ENCODE results near the gene ANO6. TPM values are rescaled to one million over a fixed set of nuclear protein-coding genes. Genes with fewer than 3 reads are reported as not detected.

Gene ANO6
- total RNA-seq, 1 donor from 2014 or later, result 69.9 TPM

DNA sequence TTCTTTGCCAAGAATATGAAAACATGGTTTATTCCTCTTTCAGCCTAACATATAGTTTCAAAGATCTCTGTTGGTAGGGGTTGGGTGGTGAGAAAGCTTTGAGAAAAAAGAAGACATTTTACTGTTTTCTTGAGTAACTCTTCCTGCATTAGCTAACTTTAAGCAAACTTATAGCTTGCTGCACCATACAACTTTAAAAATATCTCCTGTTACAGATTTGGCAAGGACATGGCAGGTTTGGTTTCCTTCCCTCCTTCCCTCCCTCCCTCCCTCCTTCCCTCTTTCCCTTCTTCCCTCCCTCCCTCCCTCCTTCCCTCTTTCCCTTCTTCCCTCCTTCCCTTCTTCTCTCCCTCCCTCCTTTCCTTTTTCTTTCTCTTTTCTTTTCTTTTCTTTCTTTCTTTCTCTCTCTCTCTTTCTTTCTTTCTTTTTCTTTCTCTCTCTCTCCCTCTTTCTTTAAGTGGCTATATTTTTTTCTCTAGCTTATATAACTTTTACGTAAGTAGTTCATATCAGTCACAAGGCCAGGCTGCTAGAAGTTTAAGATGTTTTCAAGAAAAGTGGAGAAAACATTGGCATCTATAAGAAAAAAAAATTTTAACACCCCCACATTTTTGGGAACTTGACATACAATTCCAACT is 26.0 kb upstream of the ANO6 start:
- Histone ChIP-seq H3K27me3 (ENCODE audit: control insufficient read depth, insufficient read depth, low read length) (no peaks in the 10 kb centered on the region), H3K4me3 (ENCODE audit: low read depth, low read length) (no peak overlapping the region), H3K36me3 (ENCODE audit: control insufficient read depth, insufficient read depth, low read length) (no peaks in the 10 kb centered on the region)
- no peak for DNase-seq (ENCODE audit: low read depth)
- TF ChIP-seq, protein P1, sequence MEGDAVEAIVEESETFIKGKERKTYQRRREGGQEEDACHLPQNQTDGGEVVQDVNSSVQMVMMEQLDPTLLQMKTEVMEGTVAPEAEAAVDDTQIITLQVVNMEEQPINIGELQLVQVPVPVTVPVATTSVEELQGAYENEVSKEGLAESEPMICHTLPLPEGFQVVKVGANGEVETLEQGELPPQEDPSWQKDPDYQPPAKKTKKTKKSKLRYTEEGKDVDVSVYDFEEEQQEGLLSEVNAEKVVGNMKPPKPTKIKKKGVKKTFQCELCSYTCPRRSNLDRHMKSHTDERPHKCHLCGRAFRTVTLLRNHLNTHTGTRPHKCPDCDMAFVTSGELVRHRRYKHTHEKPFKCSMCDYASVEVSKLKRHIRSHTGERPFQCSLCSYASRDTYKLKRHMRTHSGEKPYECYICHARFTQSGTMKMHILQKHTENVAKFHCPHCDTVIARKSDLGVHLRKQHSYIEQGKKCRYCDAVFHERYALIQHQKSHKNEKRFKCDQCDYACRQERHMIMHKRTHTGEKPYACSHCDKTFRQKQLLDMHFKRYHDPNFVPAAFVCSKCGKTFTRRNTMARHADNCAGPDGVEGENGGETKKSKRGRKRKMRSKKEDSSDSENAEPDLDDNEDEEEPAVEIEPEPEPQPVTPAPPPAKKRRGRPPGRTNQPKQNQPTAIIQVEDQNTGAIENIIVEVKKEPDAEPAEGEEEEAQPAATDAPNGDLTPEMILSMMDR (IDR thresholded peaks at IDR 0.05; ENCODE audit: insufficient read depth, low read length, poor library complexity, severe bottlenecking), result no peak

DNA sequence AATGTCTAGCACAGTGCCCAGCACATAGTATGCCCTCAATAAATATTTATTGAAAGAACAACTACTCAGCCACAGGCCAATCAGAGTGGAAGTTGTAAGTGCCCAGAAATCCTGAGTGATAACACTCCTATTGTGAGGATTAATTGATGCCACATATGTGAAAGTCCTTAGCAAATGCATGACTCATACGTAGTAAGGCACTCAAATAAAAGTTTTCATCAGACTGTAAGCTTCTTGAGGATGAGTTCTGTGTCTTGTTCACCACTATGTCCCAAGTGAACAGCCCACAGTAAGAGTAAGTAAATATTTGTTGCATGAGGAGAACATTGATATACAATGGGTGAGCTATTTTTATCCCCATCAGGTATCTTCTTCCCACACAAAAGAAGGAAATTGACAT is 24.7 kb upstream of the ANO6 start:
- Histone ChIP-seq H3K27me3 (ENCODE audit: control insufficient read depth, insufficient read depth, low read length) (no peaks in the 10 kb centered on the region), H3K36me3 (ENCODE audit: control insufficient read depth, insufficient read depth, low read length) (no peaks in the 10 kb centered on the region), H3K4me3 (ENCODE audit: low read depth, low read length) (no peak overlapping the region)
- TF ChIP-seq, protein P1 (IDR thresholded peaks at IDR 0.05; ENCODE audit: insufficient read depth, low read length, poor library complexity, severe bottlenecking), result no peak
- no peak for DNase-seq (ENCODE audit: low read depth)

DNA sequence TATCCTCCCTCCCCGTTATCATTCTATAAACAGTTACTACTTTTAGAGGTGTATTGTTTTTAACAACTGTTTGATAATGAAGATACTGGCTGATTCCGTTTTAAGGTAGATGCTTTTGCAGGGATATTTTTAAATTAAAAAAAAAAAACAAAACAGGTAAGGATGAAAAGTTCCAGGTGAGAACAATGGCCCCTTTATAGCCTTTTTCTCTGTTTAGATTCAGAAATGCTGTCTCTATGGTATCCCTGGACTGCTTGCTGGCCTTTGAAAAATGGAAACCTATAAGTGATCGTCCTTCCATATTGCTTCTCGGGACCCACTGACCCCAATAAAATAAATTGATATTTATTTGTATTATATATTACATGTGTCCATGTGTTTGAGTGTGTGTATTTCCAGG is 23.2 kb upstream of the ANO6 start:
- Histone ChIP-seq H3K36me3 (ENCODE audit: control insufficient read depth, insufficient read depth, low read length) (no peaks in the 10 kb centered on the region), H3K27me3 (ENCODE audit: control insufficient read depth, insufficient read depth, low read length) (no peaks in the 10 kb centered on the region), H3K4me3 (ENCODE audit: low read depth, low read length) (no peak overlapping the region)
- no peak for DNase-seq (ENCODE audit: low read depth)
- TF ChIP-seq, protein P1 (IDR thresholded peaks at IDR 0.05; ENCODE audit: insufficient read depth, low read length, poor library complexity, severe bottlenecking), result no peak

DNA sequence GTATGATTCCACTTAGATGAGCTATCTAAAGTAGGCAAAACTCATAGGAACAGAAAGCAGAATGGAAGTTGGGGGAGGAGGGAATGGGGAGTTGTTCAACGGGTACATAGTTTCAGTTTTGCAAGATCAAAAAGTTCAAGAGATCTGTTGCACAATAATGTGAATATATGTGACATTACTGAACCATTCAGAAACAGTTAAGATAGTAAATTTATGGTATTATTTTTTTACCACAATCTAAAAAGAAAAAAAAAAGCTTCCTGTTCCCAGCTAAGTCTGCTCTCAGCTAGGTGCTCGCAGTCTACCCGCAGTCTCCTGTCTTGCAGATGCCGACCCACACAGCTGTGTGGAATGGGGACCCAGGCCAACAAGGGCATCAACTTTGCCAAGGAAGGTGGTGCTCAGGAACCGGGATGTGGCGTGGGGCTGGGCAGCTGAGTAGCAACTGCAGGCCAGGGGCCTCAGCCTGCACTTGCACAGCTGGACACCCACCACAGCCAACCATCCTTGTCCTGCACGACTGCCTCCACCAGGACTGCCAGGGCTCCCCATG is 15.3 kb upstream of the ANO6 start:
- no peak for DNase-seq (ENCODE audit: low read depth)
- Histone ChIP-seq H3K4me3 (ENCODE audit: low read depth, low read length) (no peak overlapping the region), H3K36me3 (ENCODE audit: control insufficient read depth, insufficient read depth, low read length) (no peaks in the 10 kb centered on the region), H3K27me3 (ENCODE audit: control insufficient read depth, insufficient read depth, low read length) (no peaks in the 10 kb centered on the region)
- TF ChIP-seq, protein P1 (IDR thresholded peaks at IDR 0.05; ENCODE audit: insufficient read depth, low read length, poor library complexity, severe bottlenecking), result no peak

DNA sequence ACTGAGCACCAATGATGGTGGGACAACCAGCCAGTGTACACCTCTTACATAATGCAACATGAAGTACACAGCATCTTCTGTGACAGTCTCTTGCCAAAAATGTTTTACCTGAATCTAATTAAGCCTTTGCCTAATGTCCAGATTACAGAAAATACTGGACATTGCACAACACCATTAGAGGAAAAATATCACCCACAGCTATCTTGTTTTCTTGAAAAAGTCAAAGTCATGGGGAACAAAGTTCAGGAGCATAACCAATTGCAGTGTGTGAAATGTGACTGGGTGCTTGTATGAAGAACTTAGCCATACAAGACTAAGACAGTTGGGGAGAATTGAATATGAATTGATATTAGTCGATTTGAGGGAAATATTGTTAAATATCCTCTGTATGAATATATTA is 12.1 kb upstream of the ANO6 start:
- Histone ChIP-seq H3K27me3 (ENCODE audit: control insufficient read depth, insufficient read depth, low read length) (no peaks in the 10 kb centered on the region), H3K4me3 (ENCODE audit: low read depth, low read length) (no peak overlapping the region), H3K36me3 (ENCODE audit: control insufficient read depth, insufficient read depth, low read length) (no peaks in the 10 kb centered on the region)
- TF ChIP-seq, protein P1 (IDR thresholded peaks at IDR 0.05; ENCODE audit: insufficient read depth, low read length, poor library complexity, severe bottlenecking), result no peak
- DNase-seq (ENCODE audit: low read depth), result no peak

DNA sequence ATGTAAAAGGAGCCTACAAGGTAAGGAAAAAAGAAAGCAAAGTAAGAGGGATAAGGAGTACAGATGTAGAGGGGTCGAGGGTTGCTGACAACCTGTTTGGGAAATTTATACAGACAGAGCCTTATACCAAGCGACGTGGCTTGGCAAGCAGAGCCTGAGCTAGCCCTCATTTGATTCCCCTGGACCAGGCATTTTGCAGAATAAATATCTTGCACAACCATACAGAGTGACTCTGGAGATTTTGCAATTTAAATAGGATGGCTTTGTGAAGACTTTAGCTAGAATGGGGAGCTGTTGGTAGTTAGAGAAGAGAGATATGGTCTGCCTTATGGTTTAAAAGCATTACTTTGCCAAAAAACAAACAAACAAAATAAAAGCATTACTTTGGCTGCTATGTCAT is 11.1 kb upstream of the ANO6 start:
- no peak overlapping the region for H3K4me3 ChIP-seq (ENCODE audit: low read depth, low read length)
- TF ChIP-seq, protein P1 (IDR thresholded peaks at IDR 0.05; ENCODE audit: insufficient read depth, low read length, poor library complexity, severe bottlenecking), result no peak
- H3K27me3 ChIP-seq (ENCODE audit: control insufficient read depth, insufficient read depth, low read length), result no peaks in the 10 kb centered on the region
- H3K36me3 ChIP-seq (ENCODE audit: control insufficient read depth, insufficient read depth, low read length), result no peaks in the 10 kb centered on the region
- no peak for DNase-seq (ENCODE audit: low read depth)
